ENCODE results near the gene KLHL17.
A peak's percentile ranks its signal among the peaks of the same experiment; 100 is the strongest.
"Not testable (repeated sequence)": the region's sequence is repeated elsewhere in the genome, so short reads cannot be mapped to it uniquely, and the experiment has no call there.

Gene KLHL17

DNA sequence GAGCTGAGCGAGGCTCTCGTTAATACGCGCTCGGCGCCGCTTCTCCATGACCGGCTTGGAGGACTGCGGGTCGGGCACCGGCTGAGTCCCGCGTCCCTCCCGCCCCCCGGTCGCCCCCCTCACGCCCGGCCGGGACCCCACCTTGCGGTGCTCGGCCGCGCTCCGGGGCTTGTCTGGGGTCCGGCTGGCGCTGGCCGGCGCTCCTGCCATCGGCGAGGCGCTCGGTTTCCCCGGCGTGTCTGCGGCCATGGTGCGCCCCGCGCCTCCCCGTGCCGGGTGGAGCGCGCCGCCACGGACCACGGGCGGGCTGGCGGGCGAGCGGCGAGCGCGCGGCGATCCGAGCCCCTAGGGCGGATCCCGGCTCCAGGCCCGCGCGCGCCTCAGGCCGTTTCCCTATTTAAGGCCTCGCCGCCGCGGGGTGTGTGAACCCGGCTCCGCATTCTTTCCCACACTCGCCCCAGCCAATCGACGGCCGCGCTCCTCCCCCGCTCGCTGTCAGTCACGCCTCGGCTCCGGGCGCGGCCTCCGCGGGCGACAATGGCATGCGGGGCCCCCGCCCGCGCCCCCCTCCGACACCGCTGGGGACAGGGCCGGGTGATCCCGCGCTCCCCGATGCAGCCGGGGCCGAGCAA is 39.5 kb downstream of the KLHL17 start, which contains the start of gene HES4:
HES4 (minus strand) TSS at position 373 of the 632 bp plus-strand sequence; CDS start at position 249, 124 bp downstream.
- peak; percentile 96 for DNase-seq (ENCODE audit: low spot score)

GRCh38 chr1:1000357-1001056 is 40.1 kb downstream of the KLHL17 start:
- peak; percentile 97 for DNase-seq (ENCODE audit: low spot score)

DNA sequence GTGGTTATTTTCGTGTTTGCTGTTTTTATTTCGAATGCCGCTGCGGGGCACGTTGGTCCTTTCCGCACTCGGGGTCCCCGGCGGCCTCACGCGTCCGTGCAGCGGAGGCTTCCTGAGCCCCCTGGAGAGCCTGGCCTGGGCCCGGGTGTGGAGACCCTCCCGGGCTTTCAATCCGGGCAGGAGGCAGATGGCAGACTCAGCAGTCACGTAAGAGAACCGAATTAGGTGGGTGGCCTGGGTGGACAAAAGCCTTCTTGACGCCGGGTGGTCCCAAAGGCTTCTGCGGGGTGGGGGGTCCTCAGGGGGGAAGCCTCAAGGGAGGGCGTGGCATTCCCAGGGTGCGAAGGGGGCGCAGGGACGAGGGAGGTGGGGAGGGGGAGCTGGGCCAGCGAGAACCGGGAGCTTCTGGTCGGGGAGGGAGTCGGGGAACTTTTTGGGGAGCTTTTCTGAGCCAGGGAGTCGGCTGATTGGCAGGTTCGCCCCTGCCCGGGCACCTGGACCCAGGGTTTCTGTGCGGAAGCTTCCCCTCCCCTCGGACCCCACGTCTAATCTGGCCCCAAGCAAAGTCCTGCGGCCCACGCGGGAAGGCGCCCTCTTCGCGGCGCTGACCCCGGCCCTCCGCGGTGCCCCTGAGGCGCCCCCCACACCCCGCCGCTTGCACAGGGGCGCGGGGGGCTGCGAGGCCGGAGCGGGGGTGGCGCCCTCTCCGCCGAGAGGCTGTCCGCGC is 40.8 kb downstream of the KLHL17 start:
- DNase-seq (ENCODE audit: low spot score) = no peak

- DNase-seq (ENCODE audit: low spot score) = no peak
Observed at GRCh38 chr1:1003618-1004419, 43.4 kb downstream of the KLHL17 start.

DNA sequence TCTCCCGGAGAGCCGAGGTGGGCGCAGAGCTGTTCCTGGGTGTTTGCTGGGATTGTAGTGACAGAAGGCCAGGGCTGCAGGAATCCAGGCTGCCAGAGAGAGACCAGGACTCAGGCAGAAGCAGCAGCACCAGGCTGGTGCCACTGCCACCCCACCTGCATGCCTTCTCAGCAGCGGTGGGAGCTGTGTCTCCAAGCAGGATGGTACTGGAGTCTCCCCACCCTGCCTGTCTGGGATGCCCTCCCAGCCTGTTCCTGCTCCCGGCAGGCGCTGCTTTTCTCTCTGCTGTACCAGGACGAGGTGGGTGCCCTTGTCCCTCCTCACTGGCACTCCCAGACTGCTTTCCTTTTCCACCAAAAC is 44.0 kb downstream of the KLHL17 start:
- no peak for DNase-seq (ENCODE audit: low spot score)

GRCh38 chr1:1004780-1005697 is 44.7 kb downstream of the KLHL17 start:
- DNase-seq (ENCODE audit: low spot score) = peak; percentile 66

DNA sequence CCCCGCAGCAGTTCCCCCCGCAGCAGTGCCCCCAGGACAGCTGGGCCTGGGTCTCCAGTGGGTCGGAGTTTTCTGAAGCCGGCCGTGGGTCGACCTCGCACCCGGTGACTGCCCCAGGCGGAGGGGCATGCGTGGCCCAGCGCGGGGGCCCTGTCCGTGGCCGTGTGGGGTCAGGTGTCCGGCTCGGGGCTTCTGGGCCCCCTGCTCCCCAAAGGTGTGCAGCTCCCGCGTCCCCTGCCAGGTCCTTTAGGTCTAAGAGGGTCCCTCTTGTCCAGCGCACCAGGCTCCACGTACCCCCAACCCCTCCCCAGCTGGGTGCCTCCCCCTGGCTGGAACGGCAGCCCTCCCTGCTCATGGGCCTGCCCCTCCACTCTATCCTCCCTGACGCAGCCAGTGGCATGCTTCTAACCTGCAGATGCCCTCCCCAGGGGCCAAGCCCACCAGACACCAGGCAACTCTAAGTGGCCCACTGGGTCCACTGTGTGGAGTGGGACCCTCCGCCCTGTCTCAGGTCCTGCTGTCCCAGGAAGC is 45.5 kb downstream of the KLHL17 start:
- no peak for DNase-seq (ENCODE audit: low spot score)

DNA sequence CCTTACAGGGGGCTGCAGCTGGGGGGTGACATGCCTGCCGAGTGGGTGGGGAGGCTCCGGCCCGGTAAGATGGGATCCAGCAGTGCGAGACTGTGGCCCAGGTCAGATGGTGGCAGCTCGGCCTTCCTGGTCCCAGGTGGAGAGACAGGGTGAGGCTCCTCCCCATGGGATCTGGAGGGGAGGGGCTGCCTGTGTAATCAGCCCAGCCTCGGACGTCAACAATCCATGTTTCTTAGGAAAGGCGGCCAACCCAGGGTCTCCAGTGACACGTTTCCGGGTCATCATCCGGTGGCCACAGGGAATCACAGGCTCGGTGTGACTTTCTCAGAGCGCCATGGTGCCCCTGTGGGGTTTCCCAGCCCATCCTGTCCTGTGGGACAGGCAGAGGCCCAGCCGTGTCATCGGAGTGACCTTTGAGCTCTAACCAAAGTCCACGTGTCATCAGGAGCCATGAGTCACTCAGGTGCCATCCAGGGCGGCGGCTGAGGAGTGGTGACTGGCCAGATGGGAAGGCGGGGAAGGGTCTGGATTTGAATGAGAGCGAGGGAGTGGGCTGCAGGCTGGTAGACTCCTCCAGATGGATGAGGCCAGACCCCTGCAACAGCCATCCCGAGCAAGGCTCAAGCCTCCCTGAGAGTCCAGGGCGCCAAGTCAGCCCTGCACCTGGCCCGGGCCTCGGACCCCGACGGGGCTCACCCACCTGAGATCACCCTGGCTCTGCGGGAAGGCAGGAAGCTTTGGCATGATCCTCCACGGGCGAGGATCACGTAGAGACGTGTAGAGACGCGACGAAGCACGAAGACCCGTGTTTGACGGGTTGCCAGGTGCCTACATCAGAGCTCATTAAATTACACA is 46.1 kb downstream of the KLHL17 start:
- no peak for DNase-seq (ENCODE audit: low spot score)

GRCh38 chr1:1010131-1010530 is 49.7 kb downstream of the KLHL17 start:
- not testable (repeated sequence) for DNase-seq (ENCODE audit: low spot score)

DNA sequence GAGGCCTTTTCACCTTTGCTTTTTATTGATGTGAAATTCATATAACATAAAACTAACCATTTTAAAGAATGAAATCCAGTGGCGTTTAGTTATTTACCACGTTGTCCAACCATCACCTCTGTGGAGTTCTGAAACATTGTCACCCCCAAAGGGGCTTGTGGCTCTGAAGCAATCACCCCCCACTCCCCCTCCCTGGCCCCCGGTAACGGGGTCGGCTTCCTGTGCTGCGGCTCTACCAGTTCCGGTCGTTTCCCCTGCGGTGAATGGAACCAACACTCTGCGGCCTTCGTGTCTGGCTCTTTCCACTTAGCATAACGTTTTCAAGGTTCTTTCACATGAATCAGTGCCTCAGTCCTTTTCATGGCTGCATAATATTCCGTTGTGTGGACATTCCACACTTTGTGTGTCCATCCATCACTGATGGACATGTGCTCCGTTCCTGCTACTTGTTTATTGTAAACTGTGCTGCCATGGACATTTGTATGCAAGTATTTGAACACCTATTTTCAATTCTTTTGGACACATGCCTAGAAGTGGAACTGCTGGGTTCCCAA is 51.1 kb downstream of the KLHL17 start:
- DNase-seq (ENCODE audit: low spot score) = no peak

DNA sequence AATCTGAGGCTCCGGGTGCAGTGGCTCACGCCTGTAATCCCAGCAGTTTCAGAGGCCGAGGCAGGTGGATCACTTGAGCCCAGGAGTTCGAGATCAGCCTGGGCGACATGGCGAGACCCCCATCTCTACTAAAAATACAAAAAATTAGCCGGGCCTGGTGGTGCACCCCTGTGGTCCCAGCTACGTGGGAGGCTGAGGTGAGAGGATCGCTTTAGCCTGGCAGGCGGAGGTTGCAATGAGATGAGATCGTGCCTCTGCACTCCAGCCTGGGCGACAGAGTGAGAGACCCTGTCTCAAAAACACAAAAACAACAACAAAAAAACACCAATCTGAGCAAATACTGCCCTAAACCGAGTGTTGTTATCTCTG is 52.3 kb downstream of the KLHL17 start:
- DNase-seq (ENCODE audit: low spot score) = not testable (repeated sequence)

DNA sequence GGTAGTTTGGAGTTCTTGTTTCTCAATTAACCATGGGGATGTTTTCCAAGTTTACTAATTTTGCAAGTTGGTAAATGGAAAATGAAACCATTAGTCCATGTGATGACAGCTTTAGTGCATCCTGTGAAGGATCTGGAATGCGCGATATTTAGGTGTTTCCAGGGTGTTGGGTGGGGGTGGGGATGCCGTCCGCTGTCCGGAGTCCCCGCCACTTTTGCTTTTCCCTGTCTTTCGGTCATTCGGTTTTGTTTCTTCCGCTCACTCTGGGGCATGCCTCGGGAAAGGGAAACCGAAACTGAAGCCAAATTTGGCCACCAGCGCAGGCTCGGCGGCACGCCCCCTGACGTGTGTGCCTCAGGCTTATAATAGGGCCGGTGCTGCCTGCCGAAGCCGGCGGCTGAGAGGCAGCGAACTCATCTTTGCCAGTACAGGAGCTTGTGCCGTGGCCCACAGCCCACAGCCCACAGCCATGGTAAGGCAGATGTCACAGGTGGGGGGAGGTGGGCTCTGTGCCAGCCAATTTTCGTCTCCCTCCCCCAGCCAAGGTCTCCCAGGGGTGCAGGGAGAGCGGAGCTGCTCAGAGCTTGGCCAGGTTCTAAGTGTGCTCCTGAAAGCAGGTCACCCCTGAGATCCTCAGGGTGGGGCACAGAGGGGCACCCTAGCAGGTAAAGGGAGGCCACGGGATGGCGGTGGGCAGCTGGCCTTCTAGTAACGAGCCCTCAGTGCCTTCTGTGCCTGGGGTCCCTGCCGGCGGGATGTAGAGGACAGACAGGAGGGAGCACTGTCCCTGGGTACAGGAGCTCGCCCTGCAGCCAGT is 52.9 kb downstream of the KLHL17 start, which contains the start of gene ISG15:
ISG15 (plus strand) TSS at position 393 of the 817 bp plus-strand sequence; CDS start at position 470, 77 bp downstream.
- DNase-seq (ENCODE audit: low spot score) = peak; percentile 83

- DNase-seq (ENCODE audit: low spot score) = no peak
Observed at GRCh38 chr1:1013922-1014648, 53.7 kb downstream of the KLHL17 start.

DNA sequence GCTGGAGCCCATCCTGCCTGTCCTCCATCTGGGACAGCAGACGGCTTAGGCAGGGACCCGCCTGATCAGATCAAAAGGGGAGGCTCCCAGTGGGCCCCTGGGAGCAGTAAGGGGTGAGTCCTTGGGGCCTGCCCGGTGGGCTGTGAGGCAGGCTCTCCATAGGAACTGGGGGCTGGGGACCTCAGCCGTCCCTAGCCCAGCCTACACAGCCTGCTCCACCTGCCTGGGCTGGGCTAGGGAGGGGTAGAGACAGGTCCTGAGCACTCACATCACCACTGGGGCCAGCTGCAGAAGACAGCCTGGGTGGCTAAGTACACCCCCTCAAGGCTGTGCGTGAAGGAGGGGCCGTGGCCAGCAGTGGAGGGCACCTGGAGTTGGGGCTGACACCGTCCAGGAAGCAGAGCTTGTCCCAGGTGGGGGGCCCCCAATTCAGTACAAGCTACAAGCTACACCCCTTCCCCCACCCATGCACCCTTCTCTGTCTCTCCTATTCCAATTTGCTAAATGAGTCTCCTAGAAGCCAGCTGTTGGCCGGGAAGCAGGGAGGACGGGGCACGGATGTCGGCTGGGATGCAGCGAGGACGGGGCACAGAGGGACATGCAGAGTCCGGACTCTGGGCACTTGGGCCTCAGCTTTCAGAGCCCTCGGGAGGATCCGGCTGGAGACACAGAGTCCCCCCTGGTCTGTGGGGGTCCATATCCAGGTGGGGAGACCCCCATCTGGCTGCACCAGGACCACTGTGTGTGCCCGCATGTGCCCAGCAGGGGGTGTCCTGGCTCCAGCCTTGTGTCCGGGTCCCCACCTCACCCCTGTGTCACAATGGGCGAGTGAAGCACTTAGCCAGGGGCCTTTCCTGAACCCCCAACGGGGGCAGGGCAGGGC is 54.7 kb downstream of the KLHL17 start:
- no peak for DNase-seq (ENCODE audit: low spot score)

All from AG08396 (cell line).